IPS-15b (cell line): ENCODE results near the gene YIPF7.

Experiments used
- H3K27me3 ChIP-seq: one replicate; pipeline ENCODE4 v1.6.1; 2013; ENCODE audit warnings: low read length; ENCODE audit not compliant: control insufficient read depth, insufficient read depth
- H3K36me3 ChIP-seq: one replicate; pipeline ENCODE4 v1.6.1; 2013; ENCODE audit warnings: low read length; ENCODE audit not compliant: control insufficient read depth, insufficient read depth
- H3K4me1 ChIP-seq: one replicate; pipeline ENCODE4 v1.6.1; 2013; ENCODE audit warnings: mild to moderate bottlenecking, low read length; ENCODE audit not compliant: control insufficient read depth, insufficient read depth
- H3K4me3 ChIP-seq: one replicate; pipeline ENCODE4 v1.5.1; 2013; ENCODE audit warnings: low read depth, low read length
- H3K9ac ChIP-seq: one replicate; pipeline ENCODE4 v1.6.1; 2013; ENCODE audit warnings: low read depth, mild to moderate bottlenecking, low read length
- H3K9me3 ChIP-seq: one replicate; pipeline ENCODE4 v1.6.1; 2013; ENCODE audit warnings: mild to moderate bottlenecking, low read length; ENCODE audit not compliant: control insufficient read depth, insufficient read depth

YIPF7 gene

GRCh38 chr4:44651425-44651824 is at the start of gene YIPF7:
Gene YIPF7 (minus strand): TSS chr4:44651625. CDS start chr4:44650100, 1,525 bp downstream.
- H3K36me3 ChIP-seq = no peaks in the 10 kb centered on the region
- no peaks in the 10 kb centered on the region for H3K27me3 ChIP-seq
- no peaks in the 10 kb centered on the region for H3K4me1 ChIP-seq
- no peak within 1 kb of the TSS for H3K9ac ChIP-seq
- no peak within 1 kb of the TSS for H3K4me3 ChIP-seq
- no peaks in the 10 kb centered on the region for H3K9me3 ChIP-seq

DNA sequence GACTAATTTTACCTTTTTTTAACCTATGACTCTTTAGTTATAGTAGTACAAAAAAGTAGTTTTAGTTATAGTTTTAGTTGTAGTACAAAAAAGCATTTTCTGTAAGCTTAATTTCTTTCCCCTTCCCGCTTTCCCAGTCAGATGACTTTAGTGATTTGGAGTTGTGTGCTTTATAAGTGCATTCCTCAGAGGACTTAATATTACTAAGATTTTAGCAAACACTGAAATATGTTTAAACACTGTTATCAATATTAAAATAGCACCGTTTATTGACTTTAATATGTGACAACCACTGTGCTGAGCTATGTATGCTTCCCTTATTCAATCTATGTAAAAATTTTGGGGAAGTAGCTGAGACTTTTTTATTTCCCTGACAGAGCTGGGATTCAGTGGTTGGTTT is 49.6 kb upstream of the YIPF7 start:
- no peak overlapping the region for H3K4me3 ChIP-seq
- no peaks in the 10 kb centered on the region for H3K9me3 ChIP-seq
- H3K27me3 ChIP-seq = no peaks in the 10 kb centered on the region
- H3K36me3 ChIP-seq = peaks cover 3% of the 10 kb centered on the region
- no peak overlapping the region for H3K9ac ChIP-seq
- no peaks in the 10 kb centered on the region for H3K4me1 ChIP-seq

DNA sequence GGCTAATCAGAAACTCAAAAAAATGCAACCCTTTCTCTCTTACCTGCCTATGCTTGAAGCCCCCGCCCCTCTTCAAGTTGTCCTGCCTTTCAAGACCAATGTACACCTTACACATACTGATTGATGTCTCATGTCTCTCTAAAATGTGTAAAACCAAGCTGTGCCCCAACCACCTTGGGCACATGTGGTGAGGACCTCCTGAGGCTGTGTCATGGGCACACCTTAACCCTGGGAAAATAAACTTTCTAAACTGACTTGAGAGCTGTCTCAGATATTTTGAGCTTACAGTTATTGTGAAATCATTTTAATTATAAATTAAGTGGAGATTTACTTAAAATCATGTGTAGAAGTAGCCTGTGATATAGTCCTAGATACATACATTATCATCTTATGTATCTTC is 49.0 kb upstream of the YIPF7 start:
- Histone ChIP-seq H3K9ac (no peak overlapping the region), H3K9me3 (no peaks in the 10 kb centered on the region), H3K4me1 (no peaks in the 10 kb centered on the region), H3K4me3 (no peak overlapping the region), H3K27me3 (no peaks in the 10 kb centered on the region), H3K36me3 (peaks cover 3% of the 10 kb centered on the region)

GRCh38 chr4:44684648-44685047 is 33.2 kb upstream of the YIPF7 start:
- no peak overlapping the region for H3K9ac ChIP-seq
- peaks cover 3% of the 10 kb centered on the region for H3K36me3 ChIP-seq
- no peaks in the 10 kb centered on the region for H3K27me3 ChIP-seq
- no peak overlapping the region for H3K4me3 ChIP-seq
- H3K4me1 ChIP-seq = no peaks in the 10 kb centered on the region
- no peaks in the 10 kb centered on the region for H3K9me3 ChIP-seq

GRCh38 chr4:44679060-44679459 is 27.6 kb upstream of the YIPF7 start:
- Histone ChIP-seq H3K9ac (peak overlapping the region; percentile 94), H3K27me3 (no peaks in the 10 kb centered on the region), H3K36me3 (no peaks in the 10 kb centered on the region), H3K9me3 (no peaks in the 10 kb centered on the region), H3K4me3 (peak overlapping the region; percentile 98), H3K4me1 (no peaks in the 10 kb centered on the region)

GRCh38 chr4:44678094-44679041 is 26.9 kb upstream of the YIPF7 start, which contains the start of gene GUF1:
Gene GUF1 (plus strand): TSS chr4:44678420. CDS start chr4:44678623, 203 bp downstream.
- peak within 1 kb of the TSS; percentile 98 for H3K4me3 ChIP-seq
- H3K9ac ChIP-seq = peak within 1 kb of the TSS; percentile 94
- H3K36me3 ChIP-seq = no peaks in the 10 kb centered on the region
- H3K27me3 ChIP-seq = no peaks in the 10 kb centered on the region
- no peaks in the 10 kb centered on the region for H3K9me3 ChIP-seq
- H3K4me1 ChIP-seq = no peaks in the 10 kb centered on the region

- H3K9me3 ChIP-seq = no peaks in the 10 kb centered on the region
- no peaks in the 10 kb centered on the region for H3K4me1 ChIP-seq
- H3K36me3 ChIP-seq = no peaks in the 10 kb centered on the region
- H3K27me3 ChIP-seq = no peaks in the 10 kb centered on the region
- H3K4me3 ChIP-seq = no peak overlapping the region
- H3K9ac ChIP-seq = no peak overlapping the region
These were observed 23.9 kb upstream of the YIPF7 start for GRCh38 chr4:44675366-44675765.

GRCh38 chr4:44674471-44674870 is 23.0 kb upstream of the YIPF7 start:
- no peaks in the 10 kb centered on the region for H3K36me3 ChIP-seq
- H3K4me1 ChIP-seq = no peaks in the 10 kb centered on the region
- H3K9ac ChIP-seq = no peak overlapping the region
- H3K9me3 ChIP-seq = no peaks in the 10 kb centered on the region
- no peak overlapping the region for H3K4me3 ChIP-seq
- H3K27me3 ChIP-seq = no peaks in the 10 kb centered on the region

DNA sequence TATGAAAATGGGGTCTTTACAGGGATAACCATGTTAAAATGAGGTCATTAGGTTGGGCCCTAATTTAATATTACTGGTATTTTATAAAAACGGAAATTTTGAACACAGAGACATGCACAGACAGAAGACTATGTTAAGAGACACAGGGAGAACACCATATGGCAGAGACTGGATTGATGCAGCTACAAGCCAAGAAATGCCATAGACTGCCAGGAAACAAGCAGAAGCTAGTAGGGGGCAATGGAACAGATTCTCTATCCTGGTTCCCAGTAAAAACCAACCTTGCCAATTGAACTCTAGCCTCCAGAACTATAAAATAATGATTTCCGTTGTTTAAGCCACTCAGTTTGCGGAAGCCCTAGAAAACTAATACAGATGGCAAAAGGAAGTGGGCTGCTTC is 20.2 kb upstream of the YIPF7 start:
- Histone ChIP-seq H3K9ac (no peak overlapping the region), H3K4me1 (no peaks in the 10 kb centered on the region), H3K9me3 (no peaks in the 10 kb centered on the region), H3K36me3 (no peaks in the 10 kb centered on the region), H3K27me3 (no peaks in the 10 kb centered on the region), H3K4me3 (no peak overlapping the region)

DNA sequence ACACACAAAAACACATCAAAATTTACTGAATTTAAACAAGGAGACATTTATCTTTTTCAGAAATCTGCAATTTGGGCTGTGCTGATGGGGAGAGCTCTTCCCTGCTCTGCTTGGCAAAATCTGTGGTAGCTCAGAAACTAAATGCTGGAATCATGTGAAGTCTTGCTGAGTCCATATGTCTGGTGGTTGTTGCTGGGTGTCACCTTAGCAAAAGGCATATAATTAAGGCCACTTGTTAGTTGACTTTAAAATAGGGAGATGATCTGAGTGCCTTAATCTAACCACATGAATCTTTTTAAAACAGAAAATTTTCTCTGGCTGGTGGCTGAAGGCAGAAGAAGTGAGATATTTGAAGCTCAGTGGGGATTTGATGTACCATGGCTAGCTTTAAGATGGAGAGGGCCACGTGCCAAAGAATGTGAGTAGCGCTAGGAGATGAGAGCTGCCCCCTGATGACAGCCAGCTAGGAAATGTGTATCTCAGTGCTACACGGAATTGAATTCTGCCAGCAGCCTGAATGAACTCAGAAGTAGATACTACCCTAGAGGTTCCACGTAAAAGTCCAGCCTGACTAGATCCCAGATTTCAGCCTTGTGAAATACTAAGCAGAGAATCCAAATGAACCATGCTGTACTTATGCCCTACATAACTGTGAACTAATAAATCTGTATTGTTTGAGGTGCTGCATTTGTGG is 19.2 kb upstream of the YIPF7 start:
- H3K9ac ChIP-seq = no peak overlapping the region
- H3K9me3 ChIP-seq = no peaks in the 10 kb centered on the region
- H3K4me3 ChIP-seq = no peak overlapping the region
- H3K36me3 ChIP-seq = no peaks in the 10 kb centered on the region
- no peaks in the 10 kb centered on the region for H3K4me1 ChIP-seq
- no peaks in the 10 kb centered on the region for H3K27me3 ChIP-seq

- H3K4me3 ChIP-seq = no peak overlapping the region
- no peak overlapping the region for H3K9ac ChIP-seq
- no peaks in the 10 kb centered on the region for H3K4me1 ChIP-seq
- H3K27me3 ChIP-seq = no peaks in the 10 kb centered on the region
- no peaks in the 10 kb centered on the region for H3K36me3 ChIP-seq
- H3K9me3 ChIP-seq = no peaks in the 10 kb centered on the region
These were observed 17.1 kb upstream of the YIPF7 start for GRCh38 chr4:44668526-44668925.
